ENCODE results near the gene LRRN4. TPM values are rescaled to one million over a fixed set of nuclear protein-coding genes. Genes with fewer than 3 reads are reported as not detected.

LRRN4 gene
- total and polyA plus RNA-seq, 2 of the 8 experiments (the other 6 are each of a cell fraction or from before 2014, with no cell fraction given): 0.21 to 0.89 TPM

- no peak overlapping the region for H2AK5ac ChIP-seq (ENCODE audit: low read depth, low read length)
- H3K79me2 ChIP-seq (ENCODE audit: control insufficient read depth in 1 of 2, insufficient read depth in 2 of 2, low read length in 2 of 2): peaks cover 0 to 13% of the 10 kb centered on the region in 2 experiments; a peak in 1 of 4 replicates
- H4K91ac ChIP-seq (replicated peaks; ENCODE audit: insufficient read length, low read length): no peak overlapping the region
- 97% methylated on average over 3 of the region's 3 CpGs; no CpG with 5 or more reads in 1 of the 2 experiments for WGBS, 2 experiments (ENCODE audit: extremely low coverage in 1 of 2, insufficient coverage in 1 of 2, insufficient read length in 1 of 2, insufficient replicate concordance in 2 of 2, low coverage in 1 of 2, low lambda C conversion rate in 2 of 2, missing lambda C conversion rate in 1 of 2)
- ChIA-PET POLR2A (ENCODE audit: partially characterized antibody) (interaction anchor here (0.7 kb wide), 1 partner anchor 39 kb away, joined by 3 read pairs; no protein-coding TSS in a partner anchor), CTCF (ENCODE audit: partially characterized antibody) (no interaction called here)
- no peak overlapping the region for H3K4me2 ChIP-seq (ENCODE audit: insufficient read depth in 1 of 2, low read depth in 2 of 2, low read length in 2 of 2)
- no peak overlapping the region for H3K4ac ChIP-seq (replicated peaks; ENCODE audit: insufficient read length, low read depth, low read length)
- no peak overlapping the region for H2BK15ac ChIP-seq (ENCODE audit: low read length)
- no peak overlapping the region for H3K23ac ChIP-seq (ENCODE audit: insufficient read length)
- H3K36me3 ChIP-seq (ENCODE audit: control insufficient read depth in 2 of 4, insufficient read depth in 4 of 4, low read length in 3 of 4): peaks cover 7 to 39% (median 18%) of the 10 kb centered on the region in 4 experiments; a peak in 6 of 8 replicates
- no peak overlapping the region for H3K56ac ChIP-seq (replicated peaks; ENCODE audit: insufficient read length, low read depth, low read length)
- no peak overlapping the region for H2AFZ ChIP-seq (ENCODE audit: low read length)
- FAIRE-seq: no peak
- H3K4me1 ChIP-seq (replicated peaks in 1 of 4; ENCODE audit: control insufficient read depth in 3 of 4, insufficient read depth in 4 of 4, low read length in 3 of 4): no peaks in the 10 kb centered on the region
- H3K27me3 ChIP-seq (replicated peaks in 1 of 4; ENCODE audit: control insufficient read depth in 3 of 4, extremely low read depth in 1 of 4, insufficient read depth in 3 of 4, low read length in 3 of 4): no peaks in the 10 kb centered on the region
- no peak overlapping the region for H3K9ac ChIP-seq (replicated peaks in 1 of 4; ENCODE audit: extremely low read depth in 1 of 4, low read depth in 3 of 4, low read length in 3 of 4)
- no peak overlapping the region for H2BK20ac ChIP-seq (ENCODE audit: low read length)
- H3K23me2 ChIP-seq (ENCODE audit: low read depth, low read length): no peaks in the 10 kb centered on the region; the same call in 1 of the 2 replicates
- DNase-seq (ENCODE audit: low read depth in 1 of 2, low spot score in 2 of 2): no peak
- no peak for TF ChIP-seq E2F6 (IDR thresholded peaks at IDR 0.05)
- no peak for TF ChIP-seq SIX5 (IDR thresholded peaks at IDR 0.05; ENCODE audit: low read depth, low read length)
- no peak for TF ChIP-seq BACH1 (IDR thresholded peaks at IDR 0.05; ENCODE audit: low read length)
- no peak for TF ChIP-seq NANOG (IDR thresholded peaks at IDR 0.05; ENCODE audit: insufficient read depth, low read depth, low read length, poor library complexity, severe bottlenecking)
- no peak for TF ChIP-seq NRF1 (IDR thresholded peaks at IDR 0.05; ENCODE audit: low read depth, low read length)
- TF ChIP-seq TEAD4 (IDR thresholded peaks at IDR 0.05; ENCODE audit: low read depth, low read length): no peak
- no peak for TF ChIP-seq CHD2 (IDR thresholded peaks at IDR 0.05; ENCODE audit: low read length)
- no peak for TF ChIP-seq CBX8 (IDR thresholded peaks at IDR 0.05; ENCODE audit: borderline replicate concordance, low read depth, low read length)
- no peak for TF ChIP-seq SP2 (IDR thresholded peaks at IDR 0.05; ENCODE audit: low read length)
- no peak for TF ChIP-seq SAP30 (IDR thresholded peaks at IDR 0.05; ENCODE audit: insufficient read depth, insufficient replicate concordance, low read length)
- TF ChIP-seq ZNF274 (IDR thresholded peaks at IDR 0.05; ENCODE audit: borderline replicate concordance, extremely low read depth, low read length): no peak
- no peak for TF ChIP-seq POLR2AphosphoS5 (IDR thresholded peaks at IDR 0.05; ENCODE audit: low read depth, low read length)
- TF ChIP-seq KDM1A (IDR thresholded peaks at IDR 0.05; ENCODE audit: borderline replicate concordance, low read length): no peak
- no peak for TF ChIP-seq KDM5A (IDR thresholded peaks at IDR 0.05; ENCODE audit: low read length)
- no peak for TF ChIP-seq CHD1 (IDR thresholded peaks at IDR 0.05; ENCODE audit: low read depth, low read length)
- no peak overlapping the region for H3K4me3 ChIP-seq (ENCODE audit: extremely low read depth in 1 of 4, insufficient read depth in 2 of 4, low read depth in 3 of 4, low read length in 4 of 4)
- peaks cover 5% of the 10 kb centered on the region for H3K79me1 ChIP-seq (ENCODE audit: low read depth, low read length)
- no peak overlapping the region for H2BK12ac ChIP-seq (ENCODE audit: low read depth, low read length)
- H4K8ac ChIP-seq (ENCODE audit: extremely low read depth, insufficient read depth, low read length): no peak overlapping the region
- no peaks in the 10 kb centered on the region for H3K9me3 ChIP-seq (ENCODE audit: insufficient read depth in 2 of 2, low read depth in 1 of 2, low read length in 1 of 2)
- H3K14ac ChIP-seq (ENCODE audit: insufficient read length): no peak overlapping the region
- H2BK120ac ChIP-seq (replicated peaks; ENCODE audit: low read depth, low read length): no peak overlapping the region
- no peak overlapping the region for H2BK5ac ChIP-seq (ENCODE audit: low read depth, low read length)
- H4K20me1 ChIP-seq (replicated peaks in 1 of 2; ENCODE audit: control insufficient read depth in 1 of 2, insufficient read depth in 2 of 2, low read length in 2 of 2): peaks cover 1 to 2% of the 10 kb centered on the region in 2 experiments
- no peak overlapping the region for H3K18ac ChIP-seq (ENCODE audit: extremely low read depth, low read length)
- H4K5ac ChIP-seq (ENCODE audit: insufficient read length, low read depth, low read length): no peak overlapping the region
- H3K27ac ChIP-seq (ENCODE audit: low read depth, low read length): no peak overlapping the region
Observed at GRCh38 chr20:6014017-6014416, 39.8 kb downstream of the LRRN4 start.

Measured in H1 (cell line).